Endothelial cell of umbilical vein (primary cell): ENCODE data around the gene SH3RF1. TPM values are rescaled to one million over a fixed set of nuclear protein-coding genes. Genes with fewer than 3 reads are reported as not detected.

ENCODE experiments used
- BruUV-seq: library from RNA; stranded (reverse); fragments of 400-500 nt; replicated peaks from 2 replicates; lab custom pipeline; 2021; lab: Mats Ljungman, UMichigan
- CTCF ChIA-PET: fragments of 300-600, 350-600 bp; sonication (Branson Sonifier 250); formaldehyde crosslinking; loops from one replicate; lab custom pipeline; 2021; ENCODE audit warnings: antibody characterized with exemption, inconsistent platforms; lab: Charles Lee
- POLR2A ChIA-PET: fragments of 300-600, 350-600 bp; sonication (Branson Sonifier 250); formaldehyde crosslinking; loops from one replicate; lab custom pipeline; 2021; ENCODE audit warnings: antibody characterized with exemption, inconsistent platforms; lab: Charles Lee
- DNase-seq: peaks from one replicate; pipeline ENCODE4 v3.0.0-alpha.2; 2011; ENCODE audit warnings: low read depth, low spot score
- FAIRE-seq: peaks from 2 replicates; lab custom pipeline; 2011; peaks lifted over from hg19 to GRCh38; lab: Jason Lieb, UNC
- H2AFZ ChIP-seq: 2 replicates; pipeline ENCODE4 v1.6.0; 2012; ENCODE audit warnings: low read depth, low read length, control low read depth, inconsistent platforms
- H3K27ac ChIP-seq: 2 replicates; pipeline ENCODE4 v1.5.1; 2011; ENCODE audit warnings: low read depth, mild to moderate bottlenecking, control low read depth, low read length, moderate library complexity; ENCODE audit not compliant: insufficient read depth
- H3K27me3 ChIP-seq, 2 experiments: 2 replicates each; pipeline versions ENCODE4 v1.6.0 to v1.6.1; 2011; ENCODE audit warnings: low read length in 2 of 2, mixed read lengths in 1 of 2; ENCODE audit not compliant: control insufficient read depth in 2 of 2, insufficient read depth in 2 of 2
- H3K36me3 ChIP-seq, 2 experiments: 2 replicates in 1 of 2; 3 replicates in 1 of 2; pipeline ENCODE4 v1.5.1; 2011; ENCODE audit warnings: low read length in 2 of 2, mild to moderate bottlenecking in 1 of 2, moderate library complexity in 1 of 2; ENCODE audit not compliant: control insufficient read depth in 2 of 2, insufficient read depth in 2 of 2; ENCODE audit errors: extremely low read depth in 1 of 2
- H3K4me1 ChIP-seq: 3 replicates; pipeline ENCODE4 v1.5.1; 2011; ENCODE audit warnings: mild to moderate bottlenecking, low read length; ENCODE audit not compliant: control insufficient read depth, insufficient read depth; ENCODE audit errors: extremely low read depth
- H3K4me2 ChIP-seq: 2 replicates; pipeline ENCODE4 v1.6.1; 2011; ENCODE audit warnings: low read length, control low read depth, mixed read lengths; ENCODE audit not compliant: insufficient read depth
- H3K4me3 ChIP-seq, 3 experiments: fragments of 200-600 bp in 1 of 3; sonication (generic), shearing (Covaris generic) in 1 of 3; replicated peaks in 1 of 3; 2 replicates each; pipeline ENCODE4 v1.5.1; 2011 to 2016; ENCODE audit warnings: control low read depth in 3 of 3, low read length in 3 of 3, mild to moderate bottlenecking in 2 of 3, inconsistent platforms in 1 of 3, low read depth in 1 of 3, moderate library complexity in 1 of 3; ENCODE audit not compliant: insufficient read depth in 1 of 3
- H3K79me2 ChIP-seq: 2 replicates; pipeline ENCODE4 v1.6.0; 2012; ENCODE audit warnings: low read length, inconsistent platforms; ENCODE audit not compliant: control insufficient read depth, insufficient read depth
- H3K9ac ChIP-seq: replicated peaks from 2 replicates; pipeline ENCODE3; 2011; ENCODE audit warnings: low read length, control low read depth; ENCODE audit not compliant: insufficient read depth; ENCODE audit errors: extremely low read depth
- H3K9me1 ChIP-seq: replicated peaks from 3 replicates; pipeline ENCODE4 v1.6.0; 2011; ENCODE audit warnings: mild to moderate bottlenecking, low read length; ENCODE audit not compliant: control insufficient read depth, insufficient read depth; ENCODE audit errors: extremely low read depth
- H3K9me3 ChIP-seq: replicated peaks from 2 replicates; pipeline ENCODE4 v1.5.1; 2012; ENCODE audit warnings: low read length, inconsistent platforms; ENCODE audit not compliant: control insufficient read depth, insufficient read depth
- H4K20me1 ChIP-seq: replicated peaks from 2 replicates; pipeline ENCODE3; 2011; ENCODE audit warnings: mild to moderate bottlenecking, low read length; ENCODE audit not compliant: control insufficient read depth, insufficient read depth; ENCODE audit errors: extremely low read depth
- CTCF ChIP-seq, 2 donors: IDR thresholded peaks; 1 replicate in 1 of 2; 2 replicates in 1 of 2; pipeline ENCODE4 v1.5.1; 2011; ENCODE audit warnings: low read length in 2 of 2, mild to moderate bottlenecking in 2 of 2, moderate library complexity in 2 of 2, control low read depth in 1 of 2, inconsistent platforms in 1 of 2, low read depth in 1 of 2; ENCODE audit not compliant: insufficient read depth in 1 of 2; ENCODE audit errors: extremely low read depth in 1 of 2
- EZH2 ChIP-seq: IDR thresholded peaks from 2 replicates; pipeline ENCODE4 v1.6.1; 2012; ENCODE audit warnings: borderline replicate concordance, low read depth, mild to moderate bottlenecking, moderate library complexity, low read length, inconsistent platforms; ENCODE audit not compliant: severe bottlenecking
- FOS ChIP-seq: IDR thresholded peaks from 2 replicates; pipeline ENCODE4 v1.6.1; 2011; ENCODE audit warnings: mild to moderate bottlenecking, low read length, moderate library complexity, borderline replicate concordance; ENCODE audit not compliant: insufficient read depth
- GATA2 ChIP-seq: IDR thresholded peaks from 2 replicates; pipeline ENCODE4 v1.7.0; 2011; ENCODE audit warnings: low read depth, mild to moderate bottlenecking, moderate library complexity, mixed read lengths, low read length; ENCODE audit not compliant: insufficient read length, insufficient read depth
- JUN ChIP-seq: IDR thresholded peaks from 2 replicates; pipeline ENCODE4 v1.6.1; 2011; ENCODE audit warnings: borderline replicate concordance, low read depth; ENCODE audit not compliant: insufficient read length, insufficient read depth
- MAX ChIP-seq: IDR thresholded peaks from 2 replicates; pipeline ENCODE4 v1.6.1; 2011; ENCODE audit not compliant: insufficient read depth, insufficient read length
- MYC ChIP-seq: IDR thresholded peaks from one replicate; pipeline ENCODE4 v1.6.1; 2011; ENCODE audit warnings: mild to moderate bottlenecking, low read depth, low read length
- POLR2A ChIP-seq: IDR thresholded peaks from 2 replicates; pipeline ENCODE4 v1.6.1; 2012; ENCODE audit warnings: low read depth, mild to moderate bottlenecking, control low read depth, low read length
- POLR2AphosphoS5 ChIP-seq: IDR thresholded peaks from 2 replicates; pipeline ENCODE4 v1.6.1; 2012; ENCODE audit warnings: low read depth, mild to moderate bottlenecking, control low read depth, low read length, moderate library complexity; ENCODE audit not compliant: insufficient read depth
- dilution Hi-C: fragments of 300-500 bp; cut with MboI; formaldehyde crosslinking; loops from one replicate; pipeline ENCODE4 v1.15.0; 2019; ENCODE audit warnings: low sequenced_read_pairs; ENCODE audit not compliant: extremely low pct_ligation_motif_present
- intact Hi-C: fragments of 100-400 bp; cut with micrococcal nuclease; formaldehyde crosslinking; loops from one replicate; pipeline ENCODE4 v1.10.0; 2022
- polyA plus RNA-seq, 4 experiments: library from polyadenylated mRNA; depleted of rRNA in 3 of 4; stranded (reverse) in 3 of 4; unstranded in 1 of 4; fragments of >200 nt; gene quantifications; 2 replicates each; pipeline versions ENCODE4 v1.2.1 to v1.2.3, GENCODE V29; 2011 to 2012; ENCODE audit warnings: missing spikeins in 1 of 4
- total RNA-seq: library from RNA; stranded (reverse); gene quantifications from 2 replicates; pipeline ENCODE4 v1.2.3, GENCODE V29; 2021

The SH3RF1 gene
- total and polyA plus RNA-seq, 2 donors (not counting 3 experiments of a cell fraction or from before 2014, with no cell fraction given) = 16.2 to 24.9 TPM

GRCh38 chr4:169047956-169048355 is 222.8 kb downstream of the SH3RF1 start:
- no peaks in the 10 kb centered on the region for H3K9me3 ChIP-seq
- no peak overlapping the region for H3K27ac ChIP-seq
- H3K4me1 ChIP-seq = peaks cover 17% of the 10 kb centered on the region
- H4K20me1 ChIP-seq = no peaks in the 10 kb centered on the region
- intact Hi-C loops (no loop called here), dilution Hi-C loops (no loop called here)
- H2AFZ ChIP-seq = no peak overlapping the region
- no peaks in the 10 kb centered on the region for H3K79me2 ChIP-seq
- no peaks in the 10 kb centered on the region for H3K27me3 ChIP-seq
- no peak overlapping the region for H3K4me2 ChIP-seq
- DNase-seq (no peak), FAIRE-seq (no peak)
- CTCF ChIA-PET = interaction anchor here (0.8 to 1.2 kb wide), 5 partner anchors 8 to 182 kb away, joined by 3 to 6 read pairs (median 3); partner anchors contain the start of gene CBR4
- no peak overlapping the region for H3K9ac ChIP-seq
- no peaks in the 10 kb centered on the region for H3K9me1 ChIP-seq
- POLR2A ChIA-PET = interaction anchor here (0.7 kb wide), 1 partner anchor 67 kb away, joined by 9 read pairs; no protein-coding TSS in a partner anchor
- H3K36me3 ChIP-seq = no peaks in the 10 kb centered on the region
- TF ChIP-seq CTCF (IDR thresholded peaks at IDR 0.05; ENCODE audit: extremely low read depth in 1 of 2, insufficient read depth in 1 of 2, low read depth in 1 of 2, low read length in 2 of 2) (no peak), POLR2A (no peak), MAX (no peak), POLR2AphosphoS5 (no peak), GATA2 (no peak), JUN (no peak), MYC (no peak), EZH2 (no peak), FOS (no peak)
- H3K4me3 ChIP-seq = no peak overlapping the region
- no TSS peak for BruUV-seq
